ENCODE measurements around the gene ELMO3. TPM values are rescaled to one million over a fixed set of nuclear protein-coding genes. Genes with fewer than 3 reads are reported as not detected.

Gene ELMO3
- total RNA-seq, 2 donors from 2014 or later = 58.1 to 60.5 TPM

DNA sequence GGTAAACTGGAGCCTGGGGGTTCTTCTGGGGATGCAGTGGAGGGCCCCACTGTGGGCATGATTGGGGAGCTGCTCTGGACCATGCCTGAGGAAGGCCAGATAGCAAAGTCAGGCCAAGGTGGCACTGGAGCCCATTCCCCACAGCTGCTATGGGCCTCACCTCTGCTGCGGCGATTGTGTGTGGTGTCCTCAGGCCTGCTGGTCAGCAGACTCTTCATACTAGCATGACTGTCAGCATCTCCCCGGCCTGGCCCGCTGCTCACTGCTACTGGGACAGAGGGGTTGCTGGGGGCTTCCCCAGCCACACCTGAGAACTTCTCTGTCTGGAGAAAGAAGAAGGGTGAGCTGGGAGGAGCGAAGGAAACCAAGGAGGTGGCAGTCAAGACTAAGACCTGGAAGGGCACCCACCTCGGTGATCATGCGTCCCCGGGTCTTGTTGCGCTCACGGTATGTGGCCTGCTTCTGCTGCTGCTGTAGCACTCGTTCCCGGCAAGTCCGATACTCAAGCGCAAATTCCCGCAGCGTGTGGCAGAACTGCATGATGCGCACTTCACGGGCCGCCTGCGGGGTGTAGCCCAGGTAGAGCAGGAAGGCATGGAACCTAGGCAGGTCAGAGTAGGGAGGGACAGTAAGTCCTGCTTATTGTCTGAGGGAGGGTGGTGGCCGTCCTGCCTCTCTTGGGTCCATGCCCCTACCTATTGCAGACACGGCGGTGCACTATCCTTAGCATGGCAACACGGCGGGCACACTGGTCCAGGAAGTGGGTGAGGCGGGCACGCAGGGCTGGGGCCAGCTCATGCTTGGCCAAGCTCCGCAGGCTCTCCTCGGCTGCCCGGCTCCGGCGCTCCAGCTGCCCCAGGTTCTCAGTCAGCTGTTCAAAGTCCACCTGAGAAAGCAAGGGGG is 31.2 kb downstream of the ELMO3 start:
- DNase-seq (no peak), ATAC-seq (no peak)
- intact Hi-C loops (cut with DNase I, micrococcal nuclease) = no loop called here

DNA sequence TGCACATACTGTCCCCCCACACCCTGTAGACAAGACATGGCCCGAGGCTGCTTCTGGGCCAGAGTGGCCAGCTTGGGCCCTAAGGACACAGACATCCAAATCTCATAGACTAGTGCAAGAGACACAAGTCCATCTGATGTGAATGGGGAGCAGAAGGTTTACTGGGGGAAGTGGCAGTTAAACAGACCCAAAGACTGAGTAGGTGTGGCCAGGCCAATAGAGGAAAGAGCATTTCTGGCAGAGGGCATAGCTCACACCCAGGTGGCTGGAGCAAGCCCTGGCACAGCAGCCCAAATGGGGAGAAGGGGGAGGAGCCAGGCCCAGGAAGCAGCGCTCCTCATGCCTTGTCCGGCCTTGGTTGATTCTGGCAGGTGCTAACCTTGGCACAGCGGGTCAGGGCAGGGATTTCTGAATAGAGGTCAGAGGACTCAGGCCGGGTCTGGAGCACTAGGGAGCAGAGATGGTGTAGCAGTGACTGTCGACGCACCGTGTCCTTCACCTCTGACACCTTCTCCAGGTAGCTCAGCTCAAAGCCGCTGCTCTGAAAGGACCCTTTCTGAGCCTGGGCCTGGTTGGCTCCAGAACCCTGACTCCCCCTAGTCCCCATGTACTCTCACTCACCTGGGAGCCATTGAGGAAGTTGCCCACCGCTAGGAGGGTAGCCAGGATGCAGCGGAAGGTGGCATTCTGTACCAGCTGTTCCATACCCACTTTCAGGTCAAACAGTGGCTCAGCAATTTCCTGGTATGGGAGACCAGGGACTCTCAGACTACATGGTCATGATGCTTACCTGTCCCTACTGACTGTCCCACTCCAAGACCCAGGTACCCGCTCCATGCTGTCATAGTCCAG is 32.1 kb downstream of the ELMO3 start:
- intact Hi-C loops (cut with DNase I, micrococcal nuclease) = no loop called here
- ATAC-seq = no peak
- DNase-seq = no peak

DNA sequence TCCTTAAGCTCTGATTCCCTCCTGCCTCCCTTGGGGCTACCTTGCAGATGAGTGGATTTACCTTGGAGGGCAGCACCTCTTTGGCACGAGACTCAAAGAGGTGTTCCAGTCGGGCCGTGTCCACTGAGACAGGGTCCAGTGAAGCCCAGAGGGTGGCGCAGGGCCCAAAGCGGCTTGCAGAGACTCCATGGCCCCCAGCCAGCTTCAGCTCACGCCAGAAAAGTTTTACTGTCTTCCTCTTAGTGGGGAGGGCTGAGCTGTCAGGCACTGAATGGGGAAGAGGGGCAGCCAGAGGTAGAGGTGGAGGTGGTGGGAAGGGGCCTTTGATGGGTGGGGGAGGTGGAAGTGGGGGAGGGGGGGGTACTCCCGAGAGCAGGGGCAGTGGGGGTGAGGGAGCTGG is 34.7 kb downstream of the ELMO3 start:
- ATAC-seq (no peak), DNase-seq (no peak)
- intact Hi-C loops (cut with DNase I, micrococcal nuclease) = no loop called here

DNA sequence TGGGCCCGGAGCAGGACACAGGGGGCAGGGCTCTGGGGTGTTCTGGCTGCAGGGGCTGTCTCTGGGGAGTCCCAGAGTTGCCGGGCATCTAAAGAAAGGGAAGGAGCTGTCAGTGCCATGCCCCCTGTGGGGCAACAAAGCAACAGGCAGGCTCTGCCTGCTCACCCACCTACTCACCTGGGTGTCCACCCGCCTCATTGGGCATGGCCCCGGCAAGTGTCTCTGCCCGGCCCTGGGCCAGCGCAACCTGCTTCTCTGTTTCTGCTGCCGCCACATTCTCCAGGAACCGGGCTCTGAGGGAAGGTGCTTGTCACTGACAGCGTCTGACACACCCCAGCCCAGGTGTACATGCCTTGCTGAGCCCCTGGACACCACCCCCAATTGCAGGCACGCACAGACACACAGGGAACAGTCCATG is 35.3 kb downstream of the ELMO3 start:
- DNase-seq = no peak
- no peak for ATAC-seq
- intact Hi-C loops (cut with DNase I, micrococcal nuclease) = no loop called here

DNA sequence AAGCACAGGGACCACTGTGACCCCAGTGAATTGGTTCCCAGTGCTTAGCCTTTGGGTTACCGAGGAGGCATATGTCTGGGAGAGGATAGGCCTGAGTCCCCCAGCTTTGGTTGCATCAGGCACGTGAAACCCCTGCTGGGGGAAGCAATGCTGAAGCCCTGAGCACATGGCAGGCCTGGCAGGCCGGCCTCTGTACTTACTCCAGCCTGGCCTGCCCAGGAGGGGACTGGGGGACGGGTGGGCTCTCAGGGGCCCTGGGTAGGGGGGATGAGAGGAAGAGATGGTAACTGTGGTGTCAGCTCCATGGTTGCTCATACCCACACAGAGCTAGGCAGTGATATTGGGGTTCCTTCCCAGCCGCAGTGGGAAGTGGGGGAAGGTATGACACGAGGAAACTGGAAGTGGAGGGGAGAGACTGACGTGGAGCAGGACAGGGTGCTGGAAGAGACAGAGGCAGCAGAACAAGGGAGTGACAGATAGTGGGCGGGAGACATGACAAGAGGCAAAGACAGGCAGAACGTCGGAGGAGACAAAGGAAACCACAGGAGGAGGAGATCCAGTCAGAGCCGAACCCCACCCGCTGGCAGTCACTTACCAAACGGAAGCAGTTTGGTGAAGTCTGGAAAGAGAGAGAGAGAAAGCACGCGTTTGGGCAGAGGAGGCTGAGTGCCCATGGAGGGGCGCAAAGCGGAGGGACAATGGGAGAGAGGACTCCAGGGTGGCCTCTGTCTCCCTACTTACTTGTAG is 37.1 kb downstream of the ELMO3 start:
- intact Hi-C loops (cut with DNase I, micrococcal nuclease) = no loop called here
- DNase-seq = no peak
- no peak for ATAC-seq

DNA sequence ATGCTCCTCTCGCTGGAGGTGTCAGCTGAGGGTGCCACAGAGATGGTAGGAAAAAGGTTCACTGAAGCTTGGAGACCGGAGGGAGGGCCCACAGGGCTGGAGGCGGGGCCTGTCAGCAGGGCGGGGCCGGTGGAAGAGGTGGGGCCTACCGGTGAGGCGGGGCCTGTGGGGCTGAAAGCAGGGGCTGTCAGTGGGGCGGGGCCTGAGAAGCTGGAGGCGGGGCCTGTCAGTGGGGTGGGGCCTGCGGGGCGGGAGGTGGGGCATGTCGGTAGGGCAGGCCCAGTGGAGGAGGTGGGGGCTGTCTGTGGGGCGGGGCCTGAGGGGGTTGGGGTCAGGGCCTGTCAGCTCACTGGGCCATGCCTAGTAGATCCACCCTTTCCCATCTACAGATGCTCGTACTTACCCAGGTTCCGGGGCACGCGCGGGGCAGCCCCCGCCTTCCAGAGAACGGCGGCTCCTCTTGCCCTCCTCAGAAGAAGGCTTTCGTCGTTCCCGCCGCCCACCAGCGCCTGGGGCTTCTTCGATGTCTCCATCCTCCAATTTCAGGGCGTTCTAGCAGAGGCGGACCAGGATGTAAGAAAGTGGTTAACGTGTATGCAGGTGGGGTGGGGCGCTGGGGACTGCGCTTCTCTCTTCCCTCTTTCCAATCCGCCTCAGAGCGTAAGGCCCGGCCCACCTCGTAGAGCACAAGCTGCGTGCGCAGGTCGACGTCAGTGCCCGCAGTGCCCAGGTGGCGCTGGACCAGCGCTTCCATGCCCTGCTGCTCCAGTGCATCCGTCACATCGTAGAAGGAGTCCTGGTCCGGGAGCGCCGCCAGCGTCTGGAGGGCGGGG is 37.8 kb downstream of the ELMO3 start:
- ATAC-seq (peak; percentile 24), DNase-seq (peak; percentile 51 to 55)
- intact Hi-C loops (cut with DNase I, micrococcal nuclease) = no loop called here

DNA sequence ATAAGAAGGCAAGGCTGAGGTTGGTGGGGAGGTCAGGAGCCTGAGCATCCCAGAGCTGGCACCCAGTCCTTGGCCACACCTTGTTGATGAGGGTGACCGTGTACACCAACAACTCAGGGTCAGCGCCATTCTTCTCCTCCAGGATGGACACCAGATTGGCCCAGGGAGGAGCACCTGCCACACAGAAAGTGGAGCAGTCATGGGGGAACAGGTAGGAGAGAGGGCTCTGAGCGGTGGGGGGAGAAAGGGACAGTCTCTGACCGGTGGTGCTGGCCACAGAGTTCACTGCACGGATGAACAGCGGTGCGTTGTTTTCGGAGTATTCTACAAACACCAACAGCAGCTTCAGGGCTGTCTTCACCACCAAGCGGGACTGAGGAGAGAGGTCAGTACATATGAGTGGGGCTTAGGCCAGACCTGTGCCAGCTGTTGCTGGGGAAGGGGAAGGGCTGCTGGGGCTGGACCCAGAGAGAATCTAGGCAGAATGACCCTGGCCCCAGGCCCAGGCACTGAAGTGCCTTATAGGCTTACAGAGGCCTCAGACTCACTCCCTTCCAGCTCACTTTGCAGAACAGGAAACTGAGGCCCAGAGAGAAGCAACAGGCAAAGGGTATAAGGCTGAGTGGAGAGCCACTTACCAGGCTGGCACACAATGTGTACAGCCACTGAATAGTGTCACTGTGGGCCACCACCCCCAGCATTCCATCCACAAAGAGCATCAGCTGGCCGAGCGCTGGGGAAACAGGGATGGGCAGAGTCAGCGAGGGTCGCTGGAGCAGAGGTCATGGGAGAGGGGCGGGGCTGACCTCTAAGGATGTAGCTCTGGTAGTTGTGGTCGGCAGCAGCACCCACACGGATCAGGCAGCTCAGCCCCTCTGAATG is 38.7 kb downstream of the ELMO3 start:
- intact Hi-C loops (cut with DNase I, micrococcal nuclease) = no loop called here

DNA sequence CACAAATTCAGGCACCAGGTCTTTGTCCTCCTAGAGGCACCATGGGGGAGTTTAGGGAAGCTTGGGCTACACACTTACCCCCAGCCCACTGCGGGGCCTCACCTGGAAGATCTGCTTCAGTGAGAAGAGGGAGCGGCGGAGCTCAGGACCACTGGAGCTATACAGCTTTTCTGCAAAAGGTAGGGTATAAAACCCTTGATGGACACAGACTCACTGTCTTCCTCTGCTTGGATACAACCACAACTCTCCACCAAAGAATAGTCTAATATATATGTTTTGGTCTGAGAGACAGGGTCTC is 39.3 kb downstream of the ELMO3 start:
- intact Hi-C loops (cut with DNase I, micrococcal nuclease) = no loop called here
- ATAC-seq (no peak), DNase-seq (no peak)

More for the DNA sequence above, 38.7 kb downstream of the ELMO3 start:
- DNase-seq (peak in 1 of 2 donors; percentile 23), ATAC-seq (no peak)

DNA sequence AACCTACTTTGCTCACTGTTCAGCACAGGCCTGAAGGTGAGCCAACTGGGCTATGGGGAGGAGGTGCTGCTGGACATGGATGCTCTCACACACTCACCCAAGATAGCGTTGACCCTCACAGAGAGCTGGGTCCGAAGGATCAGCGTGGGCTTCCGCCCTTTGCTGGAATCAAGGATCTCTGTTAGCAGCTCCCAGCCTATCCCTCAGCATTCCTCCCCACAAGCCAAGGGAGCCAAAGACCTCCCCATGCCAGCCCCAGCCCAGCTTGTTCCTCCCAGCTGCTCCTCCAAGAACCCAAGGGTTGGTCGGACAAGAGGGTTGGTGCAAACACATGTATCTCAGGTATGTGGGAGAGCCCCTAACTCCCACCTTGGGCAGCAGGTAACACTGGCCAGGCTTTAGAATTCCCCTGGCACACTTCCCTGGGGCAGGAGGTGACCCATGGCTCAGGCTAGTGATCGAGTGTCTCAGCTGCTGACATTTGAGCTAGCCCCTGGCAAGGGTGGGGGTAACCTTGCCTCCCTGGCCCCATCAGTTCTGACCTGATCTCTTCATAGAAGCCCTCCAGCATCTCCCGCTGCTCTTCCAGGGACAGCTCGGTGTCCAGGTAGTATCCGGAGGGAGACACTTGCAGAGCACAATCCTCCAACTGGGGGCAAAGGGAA is 40.0 kb downstream of the ELMO3 start:
- intact Hi-C loops (cut with DNase I, micrococcal nuclease) = no loop called here
- DNase-seq (peak in 1 of 2 donors; percentile 12), ATAC-seq (no peak)

DNA sequence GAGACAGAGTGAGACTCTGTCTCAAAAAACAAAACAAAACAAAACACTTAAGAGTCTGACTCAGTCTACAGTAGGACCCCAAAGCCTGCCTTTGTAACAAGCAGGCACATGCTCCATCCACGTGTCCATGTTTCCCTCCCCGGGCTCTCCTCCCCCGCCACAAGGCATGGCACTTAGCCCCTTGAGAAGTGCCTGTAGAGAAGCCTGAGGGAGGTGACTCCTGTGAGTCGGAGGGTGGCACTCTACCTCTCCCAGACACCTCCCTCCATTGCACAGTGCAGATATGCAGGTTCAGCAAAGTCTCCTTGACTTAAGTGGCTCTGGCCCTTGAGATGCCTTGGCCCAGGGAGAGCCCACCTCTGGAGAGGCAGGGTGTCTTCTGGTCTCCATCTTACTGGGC is 41.6 kb downstream of the ELMO3 start:
- ATAC-seq (peak; percentile 13), DNase-seq (no peak)
- intact Hi-C loops (cut with DNase I, micrococcal nuclease) = no loop called here

DNA sequence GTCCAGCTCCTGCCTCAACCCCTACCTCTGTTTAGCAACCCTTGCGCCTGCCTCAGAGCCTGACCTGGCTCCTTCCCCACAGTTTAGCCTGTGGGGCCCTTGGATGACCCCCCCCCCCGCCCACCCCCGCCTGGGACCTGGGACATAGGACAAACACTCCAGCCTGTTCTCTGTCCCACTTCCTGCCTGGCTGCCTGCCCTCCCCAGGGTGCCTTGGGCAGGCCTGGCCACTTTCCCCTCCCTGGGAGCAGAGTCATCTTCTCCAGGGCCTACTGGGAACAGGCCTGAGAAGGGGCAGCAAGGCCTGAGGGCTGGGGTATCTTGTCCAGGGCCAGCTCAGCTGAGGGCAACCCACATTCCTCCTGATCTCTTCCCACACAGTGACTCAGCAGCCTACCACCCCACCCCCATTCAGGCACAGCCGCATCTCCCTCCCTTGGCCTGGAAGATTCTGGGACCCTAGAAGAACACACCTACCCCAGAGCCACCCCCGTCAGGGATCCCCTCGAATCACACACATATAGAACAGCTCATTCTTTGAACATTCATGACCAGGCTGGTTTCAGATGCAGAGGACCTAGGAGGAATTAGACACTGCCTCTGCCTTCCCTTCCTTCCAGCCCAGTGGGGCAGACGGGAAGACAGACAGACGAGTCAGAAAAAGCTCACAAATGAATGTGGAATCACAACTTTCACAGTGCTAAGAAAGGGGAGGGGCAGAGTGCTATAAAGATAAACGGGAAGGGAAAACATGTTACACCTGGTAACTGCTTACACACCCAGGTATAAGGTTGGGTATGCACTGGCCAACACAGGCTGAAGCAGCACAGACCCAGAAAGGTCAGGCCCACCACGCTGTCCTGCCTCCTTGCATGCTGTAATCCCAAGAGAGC is 42.3 kb downstream of the ELMO3 start:
- DNase-seq (peak; percentile 74 to 83), ATAC-seq (peak; percentile 69)
- intact Hi-C loops (cut with DNase I, micrococcal nuclease) = no loop called here

DNA sequence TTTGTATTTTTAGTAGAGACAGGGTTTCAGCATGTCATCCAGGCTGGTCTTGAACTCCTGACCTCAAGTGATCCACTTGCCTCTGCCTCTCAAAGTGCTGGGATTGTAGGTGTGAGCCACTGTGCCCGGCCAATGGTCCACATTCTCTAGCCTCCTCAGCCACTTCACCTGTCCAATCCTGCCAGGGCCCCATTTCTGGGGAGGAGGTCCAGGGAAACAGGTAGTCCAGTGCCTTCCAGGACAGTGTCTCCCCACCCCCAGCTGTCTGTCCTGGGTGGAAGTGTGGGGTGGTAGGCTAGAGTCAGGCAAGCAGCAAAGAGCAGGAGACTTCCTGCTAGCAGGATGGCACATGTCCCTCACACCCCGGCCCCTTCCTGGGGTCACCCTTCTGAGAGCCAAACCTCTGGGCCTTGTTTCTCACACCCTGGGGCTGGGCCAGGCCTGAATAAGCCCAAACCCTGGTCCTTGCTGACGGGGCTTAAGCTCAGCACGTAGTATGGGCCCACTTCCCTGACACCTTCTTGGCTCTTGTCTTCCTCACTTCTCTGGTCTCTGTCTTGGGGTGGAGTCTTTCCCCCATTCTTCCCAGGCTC is 43.3 kb downstream of the ELMO3 start:
- intact Hi-C loops (cut with DNase I, micrococcal nuclease) = no loop called here
- ATAC-seq (no peak), DNase-seq (no peak)

DNA sequence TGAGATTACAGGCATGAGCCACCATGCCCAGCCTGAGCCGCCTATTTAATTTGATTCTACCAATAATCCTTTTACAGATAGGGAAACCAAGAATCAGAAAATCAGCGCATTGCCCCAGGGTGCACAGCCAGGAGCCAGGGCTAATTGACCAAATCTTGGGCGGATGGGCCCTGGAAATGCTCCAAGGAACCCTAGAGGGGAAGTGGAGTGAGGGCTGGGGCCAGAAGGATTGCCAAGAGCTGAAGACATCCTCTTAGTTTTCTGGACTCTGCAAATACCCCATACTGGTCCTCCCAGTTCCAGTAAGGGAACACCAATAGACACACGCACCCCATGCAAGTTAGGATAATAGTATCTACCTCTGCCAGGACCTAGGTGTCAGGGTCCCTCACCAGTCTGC is 44.5 kb downstream of the ELMO3 start:
- DNase-seq = no peak
- intact Hi-C loops (cut with DNase I, micrococcal nuclease) = no loop called here
- ATAC-seq = no peak

DNA sequence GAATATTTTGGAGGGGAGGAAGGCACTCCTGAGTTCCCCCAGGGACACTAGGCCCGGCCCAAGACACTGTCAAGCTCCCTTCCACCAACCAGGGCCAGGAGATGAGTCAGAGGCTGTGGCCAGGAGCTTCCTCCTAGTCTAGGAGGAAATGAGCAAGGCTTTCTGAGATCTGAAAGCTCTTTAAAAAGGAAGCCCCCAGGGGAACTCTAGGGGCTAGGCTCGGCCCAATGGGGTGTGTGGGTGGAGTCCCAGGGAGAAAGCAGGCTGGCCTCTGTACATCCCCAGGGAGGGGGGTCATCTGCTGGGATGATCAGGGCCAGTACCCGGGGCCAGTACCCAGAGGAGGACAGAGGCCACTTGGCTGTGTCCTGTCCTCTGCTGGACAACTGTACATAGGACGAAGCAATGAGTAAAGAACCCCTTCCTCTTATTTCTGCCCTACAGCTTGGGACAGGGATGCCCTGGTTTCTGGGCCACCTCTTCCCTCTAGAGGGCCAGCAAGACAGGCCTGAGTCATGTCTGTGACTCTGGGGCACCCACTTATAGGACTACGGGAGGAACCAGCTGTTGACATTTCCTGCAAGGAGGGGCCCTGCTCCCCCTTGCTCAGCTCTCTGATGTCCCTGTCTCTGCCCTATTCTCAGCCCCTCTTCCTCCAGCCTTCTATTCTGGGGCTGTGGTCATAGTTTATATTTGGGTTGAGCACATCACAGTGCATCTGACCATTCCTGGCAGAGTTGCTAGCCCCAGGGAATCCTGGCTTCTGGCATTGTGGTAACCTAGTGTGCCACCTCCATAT is 45.7 kb downstream of the ELMO3 start:
- no peak for ATAC-seq
- peak; percentile 57 to 85 for DNase-seq
- intact Hi-C loops (cut with DNase I, micrococcal nuclease) = no loop called here

DNA sequence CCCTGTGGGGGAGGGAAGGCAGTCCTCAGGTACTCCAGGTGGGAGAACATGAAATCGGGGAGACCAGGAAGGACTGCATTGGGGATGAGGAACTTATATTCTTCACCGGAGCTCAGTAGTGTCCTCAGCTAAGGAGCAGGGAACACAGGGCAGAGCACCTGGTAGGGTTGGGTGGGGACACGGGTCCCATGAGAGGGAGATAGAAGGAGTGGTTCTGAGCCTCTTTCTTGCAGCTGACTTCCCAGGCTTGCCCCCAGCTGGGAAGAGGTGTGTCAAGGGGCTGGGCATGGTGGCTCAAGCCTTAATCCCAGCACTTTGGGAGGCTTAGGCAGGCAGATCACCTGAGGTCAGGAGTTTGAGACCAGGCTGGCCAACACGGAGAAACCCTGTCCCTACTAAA is 46.3 kb downstream of the ELMO3 start:
- intact Hi-C loops (cut with DNase I, micrococcal nuclease) = no loop called here
- ATAC-seq (no peak), DNase-seq (no peak)

All from left colon (tissue), 2 donors.